AG09309 (cell line): Measurements from ENCODE around the gene NHS.

Source experiments
- DNase-seq: peaks from one replicate; pipeline ENCODE4 v3.0.0-alpha.2; 2010; ENCODE audit warnings: low read depth
- H3K4me3 ChIP-seq: 2 replicates; pipeline ENCODE4 v1.5.1; 2011; ENCODE audit warnings: mild to moderate bottlenecking, low read depth, low read length, moderate library complexity; ENCODE audit not compliant: control insufficient read depth
- CTCF ChIP-seq: IDR thresholded peaks from 2 replicates; pipeline ENCODE4 v1.5.1; 2011; ENCODE audit warnings: mild to moderate bottlenecking, low read depth, low read length, inconsistent platforms; ENCODE audit not compliant: insufficient read depth, control insufficient read depth; ENCODE audit errors: missing control alignments

Gene NHS

GRCh38 chrX:17750436-17750835, 375.4 kb downstream of the NHS start:
- TF ChIP-seq CTCF = no peak
- DNase-seq = no peak
- no peak overlapping the region for H3K4me3 ChIP-seq

- H3K4me3 ChIP-seq = no peak overlapping the region
- DNase-seq = no peak
- no peak for TF ChIP-seq CTCF
Observed at GRCh38 chrX:17758382-17758781, 383.4 kb downstream of the NHS start.

GRCh38 chrX:17759990-17760389, 385.0 kb downstream of the NHS start:
- no peak overlapping the region for H3K4me3 ChIP-seq
- no peak for DNase-seq
- no peak for TF ChIP-seq CTCF

GRCh38 chrX:17767734-17768133, 392.7 kb downstream of the NHS start:
- no peak for DNase-seq
- no peak overlapping the region for H3K4me3 ChIP-seq
- no peak for TF ChIP-seq CTCF

- no peak overlapping the region for H3K4me3 ChIP-seq
- TF ChIP-seq CTCF = no peak
- DNase-seq = no peak
Observed at GRCh38 chrX:17768997-17769396, 394.0 kb downstream of the NHS start.

GRCh38 chrX:17769701-17770269, 394.8 kb downstream of the NHS start:
- no peak overlapping the region for H3K4me3 ChIP-seq
- no peak for DNase-seq
- TF ChIP-seq CTCF = no peak
